Central memory CD8-positive, alpha-beta T cell (primary cell): ENCODE results near the gene XPO4.
"Not testable (repeated sequence)": the region's sequence is repeated elsewhere in the genome, so short reads cannot be mapped to it uniquely, and the experiment has no call there.

Experiments
- ATAC-seq: fragments of 150-1000 bp; cut with Tn5 transposase; replicated peaks from 2 replicates; pipeline ENCODE4 v1.10.0; 2022; ENCODE audit warnings: mild to moderate bottlenecking, moderate FRiP score, moderate number of reproducible peaks; ENCODE audit not compliant: poor library complexity, severe bottlenecking; ENCODE audit errors: extremely low read depth
- DNase-seq, 2 donors: peaks; one replicate each; pipeline ENCODE4 v3.0.0; 2021; ENCODE audit warnings: low spot score in 2 of 2
- H3K27ac Mint-ChIP-seq: one replicate; pipeline ENCODE4 v1.8.0; 2022; ENCODE audit warnings: low read depth, mild to moderate bottlenecking, moderate library complexity, mixed read lengths
- H3K27me3 Mint-ChIP-seq: one replicate; pipeline ENCODE4 v1.8.0; 2022; ENCODE audit warnings: mixed read lengths
- H3K36me3 Mint-ChIP-seq: one replicate; pipeline ENCODE4 v1.8.0; 2022; ENCODE audit warnings: mild to moderate bottlenecking, moderate library complexity, mixed read lengths; ENCODE audit not compliant: insufficient read depth
- H3K4me1 Mint-ChIP-seq: one replicate; pipeline ENCODE4 v1.8.0; 2022; ENCODE audit warnings: mixed read lengths
- H3K4me3 Mint-ChIP-seq: one replicate; pipeline ENCODE4 v1.8.0; 2022; ENCODE audit warnings: mild to moderate bottlenecking, moderate library complexity, mixed read lengths
- H3K9me3 Mint-ChIP-seq: one replicate; pipeline ENCODE4 v1.8.0; 2022; ENCODE audit warnings: mixed read lengths

The XPO4 gene

DNA sequence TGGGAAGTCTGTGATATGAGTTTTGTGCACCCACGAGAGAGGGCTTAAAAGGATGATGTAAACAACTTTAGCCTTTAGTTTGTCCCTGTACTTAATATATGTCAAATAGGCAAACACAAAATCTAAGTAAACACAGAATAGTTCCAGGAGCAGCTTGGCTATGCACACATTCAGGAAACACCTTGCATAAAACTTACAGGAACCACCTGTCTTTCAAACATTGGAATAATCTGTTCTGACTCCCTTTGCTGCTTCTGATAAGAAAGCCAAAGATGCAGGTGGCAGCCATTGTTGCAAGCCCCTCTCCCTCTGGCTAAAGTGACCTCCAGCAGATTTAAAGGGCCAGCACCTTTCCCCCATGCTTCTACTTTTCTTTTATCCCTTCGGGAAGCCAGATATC, 133.5 kb downstream of the XPO4 start:
- H3K4me3 Mint-ChIP-seq = no peak overlapping the region
- H3K27me3 Mint-ChIP-seq = no peaks in the 10 kb centered on the region
- peaks cover 18% of the 10 kb centered on the region for H3K36me3 Mint-ChIP-seq
- peaks cover 31% of the 10 kb centered on the region for H3K4me1 Mint-ChIP-seq
- DNase-seq (no peak), ATAC-seq (no peak)
- no peak overlapping the region for H3K27ac Mint-ChIP-seq
- H3K9me3 Mint-ChIP-seq = peaks cover 15% of the 10 kb centered on the region

DNA sequence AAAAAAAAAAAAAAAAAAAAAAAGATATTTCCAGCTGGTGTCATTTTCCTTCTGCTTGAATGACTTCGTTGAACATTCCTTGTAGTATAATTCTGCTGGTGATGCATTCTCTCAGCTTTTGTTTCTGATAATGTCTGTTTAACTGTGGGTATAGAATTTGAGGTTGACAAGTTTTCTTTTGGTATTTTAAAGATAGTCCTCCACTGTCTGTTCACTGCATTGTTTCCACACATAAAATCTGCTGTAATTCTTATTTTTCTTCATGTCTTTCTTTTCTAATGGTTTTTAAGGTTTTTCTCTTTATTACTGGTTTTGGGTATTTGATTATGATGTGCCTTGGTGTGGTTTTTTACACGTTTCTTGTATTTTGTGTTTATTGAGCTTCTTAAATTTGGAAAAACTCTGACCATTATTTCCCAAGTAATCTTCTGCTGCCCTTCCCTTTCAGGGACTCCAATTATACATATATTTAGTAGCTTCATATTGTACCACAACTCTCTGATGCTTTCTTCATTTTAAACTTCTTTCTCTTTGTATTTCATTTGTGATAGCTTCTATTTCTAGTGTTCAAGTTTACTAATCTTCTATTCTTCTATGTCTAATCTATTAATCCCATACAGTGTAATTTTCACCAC, 135.1 kb downstream of the XPO4 start:
- no peak overlapping the region for H3K4me3 Mint-ChIP-seq
- H3K9me3 Mint-ChIP-seq = peaks cover 15% of the 10 kb centered on the region

DNA sequence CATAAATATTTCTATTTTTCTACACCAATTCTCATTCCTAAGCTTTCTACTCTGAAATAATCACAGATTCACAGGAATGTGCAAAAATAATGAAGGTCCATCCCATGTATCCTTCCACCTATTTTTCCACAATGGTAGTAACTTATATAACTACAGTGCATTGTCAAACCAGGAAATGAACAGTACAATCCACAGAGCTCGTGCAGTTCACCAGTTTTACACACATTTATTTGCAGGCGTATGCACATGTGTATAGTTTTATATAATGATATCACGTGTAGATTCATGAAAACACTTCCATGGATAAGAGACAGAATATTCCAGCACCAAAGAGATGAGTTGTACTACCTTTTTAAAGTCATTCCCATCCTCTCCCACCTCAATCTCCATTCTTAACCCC, 141.7 kb downstream of the XPO4 start:
- H3K4me3 Mint-ChIP-seq = no peak overlapping the region
- no peaks in the 10 kb centered on the region for H3K27me3 Mint-ChIP-seq
- H3K36me3 Mint-ChIP-seq = peaks cover 4% of the 10 kb centered on the region
- no peaks in the 10 kb centered on the region for H3K9me3 Mint-ChIP-seq
- ATAC-seq (no peak), DNase-seq (no peak)
- no peak overlapping the region for H3K27ac Mint-ChIP-seq
- no peaks in the 10 kb centered on the region for H3K4me1 Mint-ChIP-seq

More for the DNA sequence above, 135.1 kb downstream of the XPO4 start:
- H3K27me3 Mint-ChIP-seq = no peaks in the 10 kb centered on the region
- peaks cover 7% of the 10 kb centered on the region for H3K36me3 Mint-ChIP-seq
- DNase-seq (no peak), ATAC-seq (no peak)
- H3K27ac Mint-ChIP-seq = no peak overlapping the region
- peaks cover 14% of the 10 kb centered on the region for H3K4me1 Mint-ChIP-seq

DNA sequence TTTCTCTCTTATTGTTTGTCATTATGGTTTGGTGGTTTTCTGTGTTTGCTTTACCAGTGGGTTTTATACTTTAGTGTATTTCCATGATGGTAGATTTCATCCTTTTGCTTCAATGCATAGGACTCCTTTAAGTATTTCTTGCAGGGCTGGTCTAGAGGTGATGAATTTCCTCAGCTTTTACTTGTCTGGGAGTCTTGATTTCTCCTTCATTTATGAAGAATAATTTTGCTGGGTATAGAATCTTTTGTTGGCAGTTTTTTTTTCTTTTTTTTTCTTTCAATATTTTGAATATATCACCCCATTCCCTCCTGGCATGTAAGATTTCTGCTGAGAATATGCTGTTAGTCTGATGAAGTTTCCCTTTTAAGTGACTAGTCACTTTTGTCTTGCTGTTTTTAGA, 148.5 kb downstream of the XPO4 start:
- peaks cover 21% of the 10 kb centered on the region for H3K9me3 Mint-ChIP-seq
- no peak overlapping the region for H3K27ac Mint-ChIP-seq

DNA sequence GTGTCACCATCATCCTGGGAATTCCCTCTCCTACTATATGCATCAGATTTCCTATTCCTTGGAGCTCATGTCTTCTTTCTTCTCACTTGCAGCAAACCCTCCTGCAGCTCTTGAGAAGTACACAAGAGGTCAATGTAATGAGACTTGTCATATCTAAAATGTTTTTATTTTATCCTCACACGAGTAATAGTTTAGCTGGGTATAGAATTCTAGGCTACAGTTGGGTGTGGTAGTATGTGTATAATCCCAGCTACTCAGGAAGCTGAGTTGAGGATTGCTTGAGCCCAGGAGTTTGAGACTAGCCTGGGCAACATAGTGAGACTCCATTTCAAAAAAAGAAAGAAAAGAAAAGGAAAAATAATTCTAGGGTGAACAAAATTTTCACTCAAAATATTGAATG, 153.2 kb downstream of the XPO4 start:
- Mint-ChIP-seq H3K27ac (no peak overlapping the region), H3K9me3 (peaks cover 33% of the 10 kb centered on the region), H3K4me3 (no peak overlapping the region), H3K36me3 (no peaks in the 10 kb centered on the region), H3K4me1 (no peaks in the 10 kb centered on the region), H3K27me3 (no peaks in the 10 kb centered on the region)
- DNase-seq (no peak), ATAC-seq (no peak)

More for the DNA sequence above, 148.5 kb downstream of the XPO4 start:
- Mint-ChIP-seq H3K4me1 (no peaks in the 10 kb centered on the region), H3K36me3 (peaks cover 4% of the 10 kb centered on the region), H3K27me3 (no peaks in the 10 kb centered on the region), H3K4me3 (no peak overlapping the region)
- no peak for DNase-seq
- ATAC-seq = no peak

DNA sequence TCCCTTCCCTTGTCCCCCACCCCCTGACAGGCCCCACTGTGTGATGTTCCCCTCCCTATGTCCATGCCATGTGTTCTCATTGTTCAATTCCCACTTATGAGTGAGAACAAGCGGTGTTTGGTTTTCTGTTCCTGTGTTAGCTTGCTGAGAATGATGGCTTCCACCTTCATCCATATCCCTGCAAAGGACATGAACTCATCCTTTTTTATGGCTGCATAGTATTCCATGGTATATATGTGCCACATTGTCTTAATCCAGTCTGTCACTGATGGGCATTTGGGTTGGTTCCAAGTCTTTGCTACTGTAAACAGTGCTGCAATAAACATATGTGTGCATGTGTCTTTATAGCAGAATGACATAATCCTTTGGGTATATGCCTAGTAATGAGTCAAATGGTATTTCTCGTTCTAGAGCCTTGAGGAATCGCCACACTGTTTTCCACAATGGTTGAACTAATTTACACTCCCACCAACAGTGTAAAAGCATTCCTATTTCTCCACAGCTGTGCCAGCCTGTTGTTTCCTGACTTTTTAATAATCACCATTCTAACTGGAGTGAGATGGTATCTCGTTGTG, 158.6 kb downstream of the XPO4 start:
- peaks cover 11% of the 10 kb centered on the region for H3K9me3 Mint-ChIP-seq
- H3K4me1 Mint-ChIP-seq, DNase-seq: not testable (repeated sequence)

DNA sequence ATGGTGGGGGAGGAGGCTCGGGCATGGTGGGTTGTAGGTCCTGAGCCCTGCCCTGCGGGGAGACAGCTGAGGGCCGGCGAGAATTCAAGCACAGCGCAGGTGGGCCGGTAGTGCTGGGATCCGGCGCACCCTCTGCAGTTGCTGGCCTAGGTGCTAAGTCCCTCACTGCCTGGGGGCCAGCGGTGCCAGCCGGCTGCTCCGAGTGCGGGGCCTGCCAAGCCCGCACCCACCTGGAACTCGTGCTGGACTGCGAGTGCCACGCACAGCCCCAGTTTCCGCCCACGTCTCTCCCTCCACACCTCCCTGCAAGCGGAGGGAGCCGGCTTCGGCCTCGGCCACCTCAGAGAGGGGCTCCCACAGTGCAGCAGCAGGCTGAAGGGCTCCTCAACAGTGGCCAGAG, 162.5 kb downstream of the XPO4 start:
- Mint-ChIP-seq H3K36me3 (no peaks in the 10 kb centered on the region), H3K27me3 (no peaks in the 10 kb centered on the region), H3K27ac (no peak overlapping the region), H3K9me3 (no peaks in the 10 kb centered on the region), H3K4me1 (no peaks in the 10 kb centered on the region), H3K4me3 (no peak overlapping the region)
- no peak for DNase-seq
- ATAC-seq = no peak

More for the DNA sequence above, 158.6 kb downstream of the XPO4 start:
- ATAC-seq, H3K4me3 Mint-ChIP-seq, H3K27me3 Mint-ChIP-seq, H3K27ac Mint-ChIP-seq, H3K36me3 Mint-ChIP-seq: not testable (repeated sequence)

DNA sequence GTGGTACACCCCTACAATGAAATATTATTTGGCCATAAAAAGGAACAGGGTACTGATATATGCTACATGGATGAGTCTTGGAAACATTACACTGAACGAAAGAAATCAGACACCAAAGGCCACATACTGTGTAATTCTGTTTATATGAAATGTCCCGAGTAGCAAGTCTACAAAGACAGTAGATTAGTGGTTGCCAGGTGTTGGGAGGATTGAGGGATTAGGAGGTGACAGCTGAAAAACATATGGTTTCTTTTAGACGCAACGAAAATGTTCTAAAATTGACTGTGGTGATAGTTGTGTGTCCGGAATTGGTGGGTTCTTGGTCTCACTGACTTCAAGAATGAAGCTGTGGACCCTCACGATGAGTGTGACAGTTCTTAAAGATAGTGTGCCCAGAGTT, 163.9 kb downstream of the XPO4 start:
- ATAC-seq (no peak), DNase-seq (no peak)
- no peaks in the 10 kb centered on the region for H3K27me3 Mint-ChIP-seq
- H3K27ac Mint-ChIP-seq = no peak overlapping the region
- H3K36me3 Mint-ChIP-seq = no peaks in the 10 kb centered on the region
- H3K9me3 Mint-ChIP-seq = no peaks in the 10 kb centered on the region
- no peak overlapping the region for H3K4me3 Mint-ChIP-seq
- no peaks in the 10 kb centered on the region for H3K4me1 Mint-ChIP-seq

DNA sequence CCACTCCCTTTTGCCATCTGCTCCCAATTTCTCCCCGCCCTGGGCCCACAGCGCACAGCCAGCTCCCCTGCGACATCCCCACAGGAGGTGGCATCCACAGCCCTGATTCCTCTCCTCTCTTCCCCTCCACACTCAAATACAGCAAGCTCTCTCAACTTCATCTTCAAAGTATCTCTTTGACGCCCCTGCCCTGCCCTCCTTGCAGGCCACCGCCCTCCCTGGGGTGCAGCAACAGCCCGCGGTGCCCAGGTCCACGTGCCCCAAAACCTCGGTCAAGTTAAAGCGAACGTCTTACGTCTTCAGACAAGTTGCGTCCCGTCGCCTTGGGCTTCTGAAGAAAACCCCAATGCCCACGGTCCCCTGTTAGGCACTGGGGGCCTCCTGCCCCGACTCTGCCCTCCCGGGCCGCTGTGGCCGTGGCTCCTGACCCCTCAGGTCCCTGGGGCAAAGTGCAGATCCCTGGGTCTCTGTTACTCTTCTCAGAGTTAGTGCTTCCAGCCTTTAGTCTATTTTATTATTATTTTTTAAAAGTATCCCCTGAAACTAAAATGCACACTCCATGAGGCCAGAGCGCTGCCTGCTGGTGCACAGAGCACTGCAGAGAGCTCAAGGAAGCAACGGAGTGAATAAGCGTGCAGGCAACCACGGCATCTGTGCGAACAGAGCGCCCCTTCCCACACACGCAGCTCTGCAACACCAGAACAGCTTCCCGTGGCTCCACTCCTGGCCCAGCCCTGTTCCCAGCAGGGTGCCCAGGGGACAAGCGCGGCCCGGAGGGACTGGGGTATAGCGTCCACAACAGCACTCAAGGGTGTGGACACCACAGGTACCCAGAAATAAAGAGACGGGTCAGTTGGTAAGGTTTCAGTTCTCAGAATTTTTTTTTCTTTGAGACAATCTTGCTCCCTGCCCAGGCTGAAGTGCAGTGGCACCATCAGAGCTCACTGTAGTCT, 172.6 kb downstream of the XPO4 start:
- no peaks in the 10 kb centered on the region for H3K9me3 Mint-ChIP-seq
- H3K4me1 Mint-ChIP-seq = no peaks in the 10 kb centered on the region
- no peaks in the 10 kb centered on the region for H3K27me3 Mint-ChIP-seq
- H3K36me3 Mint-ChIP-seq = no peaks in the 10 kb centered on the region
- H3K4me3 Mint-ChIP-seq = no peak overlapping the region
- no peak for ATAC-seq
- no peak overlapping the region for H3K27ac Mint-ChIP-seq
- no peak for DNase-seq

DNA sequence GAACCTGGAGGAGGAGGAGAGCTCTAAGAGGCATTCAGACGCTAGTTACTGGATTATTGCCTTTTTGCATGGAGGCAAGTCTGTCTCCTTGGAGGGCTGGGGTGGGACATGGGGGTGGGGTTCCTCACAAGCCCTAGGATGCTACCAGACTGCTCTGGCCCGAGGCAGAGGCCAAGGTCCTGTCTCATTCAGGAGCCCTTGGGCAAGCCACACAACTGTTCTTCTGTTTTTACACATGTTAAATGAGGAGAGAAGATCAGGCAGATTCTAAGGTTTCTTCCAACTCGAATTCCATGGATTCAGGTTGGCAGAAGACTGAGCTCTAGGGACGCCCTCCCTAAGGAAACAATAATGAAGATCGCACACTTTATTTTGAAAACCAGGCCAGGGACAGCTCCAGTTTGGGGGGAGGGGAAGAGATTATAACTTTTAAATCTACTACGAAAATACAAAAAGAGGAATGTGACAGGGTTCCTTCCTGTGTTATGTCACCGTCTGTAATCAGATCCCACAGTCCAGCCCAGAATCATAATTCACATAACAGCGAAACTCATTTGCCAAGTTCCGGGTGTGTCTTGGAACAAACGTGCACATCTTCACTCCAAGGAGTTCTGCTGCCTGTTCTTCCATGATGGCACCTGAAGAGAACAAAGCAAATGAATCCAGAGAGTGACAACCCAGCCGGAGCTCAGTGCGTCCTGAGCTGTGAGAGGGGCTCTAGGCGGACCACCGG, 173.8 kb downstream of the XPO4 start:
- ATAC-seq = no peak
- H3K9me3 Mint-ChIP-seq = no peaks in the 10 kb centered on the region

DNA sequence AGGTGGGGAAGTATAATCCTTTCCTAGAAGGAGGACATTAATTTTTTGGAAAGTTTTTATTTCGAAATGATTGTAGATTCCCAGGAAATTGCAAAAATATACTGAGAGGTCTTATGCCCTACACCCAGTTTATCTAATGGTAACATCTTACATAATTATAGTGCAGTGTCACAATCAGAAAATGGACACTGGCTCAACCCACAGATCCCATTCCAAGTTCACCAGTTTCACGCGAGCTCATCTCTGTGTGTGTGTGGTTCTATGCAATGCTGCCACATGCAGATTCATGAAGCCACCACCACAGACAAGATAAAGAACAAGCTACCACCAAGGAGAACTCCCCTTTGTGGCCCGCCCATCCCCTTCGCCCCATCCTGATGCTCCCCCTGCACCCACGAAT, 174.7 kb downstream of the XPO4 start:
- H3K9me3 Mint-ChIP-seq = no peaks in the 10 kb centered on the region
- ATAC-seq (no peak), DNase-seq (no peak)
- H3K36me3 Mint-ChIP-seq = no peaks in the 10 kb centered on the region
- H3K4me3 Mint-ChIP-seq = no peak overlapping the region
- H3K27me3 Mint-ChIP-seq = no peaks in the 10 kb centered on the region
- no peaks in the 10 kb centered on the region for H3K4me1 Mint-ChIP-seq
- H3K27ac Mint-ChIP-seq = no peak overlapping the region

More for the DNA sequence above, 173.8 kb downstream of the XPO4 start:
- Mint-ChIP-seq H3K27me3 (no peaks in the 10 kb centered on the region), H3K27ac (no peak overlapping the region), H3K4me3 (no peak overlapping the region), H3K36me3 (no peaks in the 10 kb centered on the region), H3K4me1 (no peaks in the 10 kb centered on the region)
- no peak for DNase-seq
